H1 (cell line): Measurements from ENCODE around the gene DCTPP1.

Experiments
- BACH1 ChIP-seq: IDR thresholded peaks from 2 replicates; pipeline ENCODE4 v1.6.1; 2012; ENCODE audit warnings: low read length, improper control_type of control experiment
- BRCA1 ChIP-seq: IDR thresholded peaks from 2 replicates; pipeline ENCODE4 v1.6.1; 2012; ENCODE audit warnings: low read depth, low read length, improper control_type of control experiment
- CEBPB ChIP-seq: IDR thresholded peaks from 2 replicates; pipeline ENCODE4 v1.6.1; 2012; ENCODE audit warnings: low read depth, low read length
- CHD2 ChIP-seq: IDR thresholded peaks from 2 replicates; pipeline ENCODE4 v1.6.1; 2012; ENCODE audit warnings: low read length, improper control_type of control experiment
- CTCF ChIP-seq, 3 experiments: IDR thresholded peaks; 1 replicate in 2 of 3; 2 replicates in 1 of 3; pipeline versions ENCODE4 v1.5.1 to v1.6.1; 2011; ENCODE audit warnings: low read length in 3 of 3, mild to moderate bottlenecking in 3 of 3, inconsistent platforms in 2 of 3, low read depth in 1 of 3, moderate library complexity in 1 of 3; ENCODE audit not compliant: insufficient read depth in 1 of 3; ENCODE audit errors: control extremely low read depth in 1 of 3
- FOSL1 ChIP-seq: IDR thresholded peaks from 2 replicates; pipeline ENCODE4 v1.6.1; 2011; ENCODE audit warnings: mild to moderate bottlenecking, low read depth, low read length, moderate library complexity; ENCODE audit not compliant: insufficient read depth
- JUN ChIP-seq: IDR thresholded peaks from 2 replicates; pipeline ENCODE4 v1.6.1; 2011; ENCODE audit warnings: low read depth, mild to moderate bottlenecking, improper control_type of control experiment, low read length
- KDM4A ChIP-seq: IDR thresholded peaks from one replicate; pipeline ENCODE4 v1.7.1; 2012; ENCODE audit warnings: low read depth, mild to moderate bottlenecking, moderate library complexity, low read length, inconsistent platforms; ENCODE audit not compliant: severe bottlenecking
- POLR2A ChIP-seq, 2 experiments: IDR thresholded peaks; 1 replicate in 1 of 2; 2 replicates in 1 of 2; pipeline ENCODE4 v1.6.1; 2011; ENCODE audit warnings: low read depth in 2 of 2, low read length in 2 of 2, mild to moderate bottlenecking in 2 of 2; ENCODE audit errors: control extremely low read depth in 1 of 2
- TEAD4 ChIP-seq: IDR thresholded peaks from 2 replicates; pipeline ENCODE4 v1.6.1; 2012; ENCODE audit warnings: low read depth, low read length, inconsistent platforms, mixed read lengths

GRCh38 chr16:30395992-30396585 is 33.7 kb downstream of the DCTPP1 start:
- TF ChIP-seq CHD2 (no peak), POLR2A (IDR thresholded peaks at IDR 0.05; ENCODE audit: control extremely low read depth in 1 of 2, low read depth in 2 of 2, low read length in 2 of 2) (no peak), BRCA1 (no peak), KDM4A (no peak), CEBPB (no peak), FOSL1 (no peak), CTCF (IDR thresholded peaks at IDR 0.05; ENCODE audit: control extremely low read depth in 1 of 3, insufficient read depth in 1 of 3, low read depth in 1 of 3, low read length in 3 of 3) (no peak), BACH1 (no peak), TEAD4 (no peak), JUN (no peak)
